ENCODE results near the gene CCDC146.
"Not testable (repeated sequence)": the region's sequence is repeated elsewhere in the genome, so short reads cannot be mapped to it uniquely, and the experiment has no call there.

Gene CCDC146

DNA sequence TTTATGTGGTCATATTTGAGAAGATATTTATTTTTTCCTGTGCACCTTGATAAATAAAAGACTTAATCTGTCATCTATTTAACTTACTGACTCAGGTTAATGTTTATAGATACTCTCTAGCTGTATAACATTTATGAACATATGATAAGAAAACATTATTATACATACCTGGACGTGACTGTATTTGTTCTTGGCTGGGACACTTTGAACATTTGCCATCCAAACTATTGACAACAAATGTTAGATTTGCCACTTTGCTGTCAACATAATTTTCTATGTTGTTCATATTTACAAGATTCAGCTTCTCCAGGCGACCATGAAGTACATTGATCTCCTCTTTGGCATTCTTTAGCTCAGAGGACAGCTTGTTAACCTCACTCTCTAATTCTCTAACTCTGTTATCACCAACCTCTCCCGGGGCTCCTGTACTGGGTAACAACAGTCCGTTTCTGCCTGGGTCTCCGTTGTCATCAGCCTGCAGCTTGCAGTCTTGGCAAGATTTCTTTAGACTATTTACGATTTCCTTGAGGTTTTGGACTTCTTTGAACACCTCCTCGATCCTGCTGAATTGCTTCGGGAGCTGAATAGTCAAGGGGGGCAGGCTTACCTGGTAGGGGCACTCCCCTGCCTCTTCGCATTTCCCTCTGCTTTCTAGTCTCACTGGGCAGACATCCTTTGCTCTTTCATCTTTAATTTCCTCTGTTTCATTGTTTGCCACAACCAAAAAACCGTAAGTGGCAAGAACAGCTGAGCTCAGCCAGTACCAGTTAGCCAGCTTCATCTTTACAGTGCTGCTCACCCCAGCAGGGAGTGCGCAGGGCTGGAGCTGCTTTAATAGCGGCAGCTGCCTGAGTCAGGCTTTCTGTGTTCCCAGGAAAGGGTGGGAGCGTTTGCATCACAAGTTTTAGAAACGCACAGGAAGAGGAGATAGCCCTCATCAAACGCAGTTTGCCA is 76.9 kb downstream of the CCDC146 start, which contains the start of gene FGL2:
TSS of gene FGL2 (minus strand) at position 807 of the 954 bp plus-strand sequence. CDS start at position 781, 26 bp downstream.
- no peak for DNase-seq (ENCODE audit: low read depth in 2 of 3, low spot score in 2 of 3)

DNA sequence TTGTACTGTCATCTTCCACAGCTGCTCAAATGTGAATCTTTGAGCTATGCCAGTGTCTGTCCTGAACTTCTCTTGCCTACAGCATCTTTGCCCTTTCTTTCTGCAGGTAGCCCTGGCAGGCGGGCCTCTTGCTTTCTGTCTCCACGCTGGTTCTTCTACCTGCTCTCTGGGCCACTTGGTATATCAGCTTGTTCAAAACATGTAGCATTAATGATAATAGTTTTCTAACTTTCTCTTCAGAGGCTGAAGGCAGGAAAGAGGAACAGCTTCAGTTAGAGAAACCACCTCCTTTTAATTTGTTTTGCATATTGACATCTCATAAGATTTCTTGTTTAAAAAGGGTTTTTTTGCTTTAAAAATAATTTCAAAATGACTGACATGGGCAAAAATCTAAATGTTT is 78.1 kb downstream of the CCDC146 start:
- no peak for DNase-seq (ENCODE audit: low read depth in 2 of 3, low spot score in 2 of 3)

DNA sequence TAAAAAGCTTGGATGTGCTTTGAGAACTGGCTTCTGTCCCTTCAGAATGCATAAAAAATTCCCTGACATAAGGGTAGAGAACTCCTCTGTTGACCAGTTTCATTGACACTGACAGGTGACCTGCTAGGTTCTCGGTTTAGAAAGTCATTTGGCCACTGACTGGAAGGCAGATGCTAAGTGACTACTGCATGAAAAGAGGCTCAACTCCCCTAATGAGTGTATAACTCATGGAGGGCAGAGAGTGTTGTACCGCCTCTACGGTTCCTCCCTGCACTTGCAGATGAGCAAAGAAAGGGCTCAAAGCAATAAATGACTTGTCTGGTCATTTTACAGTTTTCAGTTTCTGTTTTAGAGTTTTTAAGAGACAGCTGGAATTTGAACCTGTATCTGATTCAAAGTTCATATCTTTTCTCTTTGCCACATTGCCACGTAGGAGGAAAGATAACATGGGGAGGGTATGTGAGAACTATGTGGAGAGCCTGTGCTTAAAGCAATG is 80.1 kb downstream of the CCDC146 start:
- DNase-seq (ENCODE audit: low read depth in 2 of 3, low spot score in 2 of 3): no peak

DNA sequence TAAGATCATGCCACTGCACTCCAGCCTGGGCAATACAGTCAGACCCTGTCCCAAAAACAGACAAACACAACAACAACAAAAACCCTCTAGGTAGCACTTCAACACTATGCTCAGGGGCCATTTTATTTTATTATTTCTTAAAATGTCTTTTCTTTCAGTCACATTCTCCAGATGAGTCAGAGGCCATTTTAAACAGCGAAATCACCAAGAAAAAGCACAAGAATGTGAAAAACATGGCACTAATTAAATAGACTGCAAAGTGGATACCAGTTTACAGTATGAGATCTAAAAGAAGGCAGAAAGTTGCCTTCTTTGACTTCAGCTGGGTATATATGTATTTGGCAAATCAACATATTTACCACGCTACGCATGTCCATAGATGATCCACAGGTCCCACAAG is 83.3 kb downstream of the CCDC146 start:
- DNase-seq (ENCODE audit: low read depth in 2 of 3, low spot score in 2 of 3): no peak

DNA sequence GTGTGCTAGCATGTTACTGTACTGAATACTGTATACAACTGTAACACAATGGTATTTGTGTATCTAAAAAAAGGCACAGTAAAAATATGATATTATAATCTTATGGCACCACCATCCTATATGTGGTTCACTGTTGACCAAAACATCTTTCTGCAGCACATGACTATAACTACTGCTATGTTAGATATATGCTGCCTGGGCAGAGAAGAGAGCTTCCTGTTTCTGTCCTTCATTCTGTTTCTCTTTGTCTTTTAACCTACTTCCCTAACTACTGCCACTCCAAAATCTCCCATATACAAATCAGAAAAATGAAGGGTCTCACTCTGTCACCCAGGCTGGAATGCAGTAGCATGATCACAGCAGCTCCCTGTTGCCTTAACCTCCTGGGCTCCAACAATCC is 86.0 kb downstream of the CCDC146 start:
- no peak for DNase-seq (ENCODE audit: low read depth in 2 of 3, low spot score in 2 of 3)

DNA sequence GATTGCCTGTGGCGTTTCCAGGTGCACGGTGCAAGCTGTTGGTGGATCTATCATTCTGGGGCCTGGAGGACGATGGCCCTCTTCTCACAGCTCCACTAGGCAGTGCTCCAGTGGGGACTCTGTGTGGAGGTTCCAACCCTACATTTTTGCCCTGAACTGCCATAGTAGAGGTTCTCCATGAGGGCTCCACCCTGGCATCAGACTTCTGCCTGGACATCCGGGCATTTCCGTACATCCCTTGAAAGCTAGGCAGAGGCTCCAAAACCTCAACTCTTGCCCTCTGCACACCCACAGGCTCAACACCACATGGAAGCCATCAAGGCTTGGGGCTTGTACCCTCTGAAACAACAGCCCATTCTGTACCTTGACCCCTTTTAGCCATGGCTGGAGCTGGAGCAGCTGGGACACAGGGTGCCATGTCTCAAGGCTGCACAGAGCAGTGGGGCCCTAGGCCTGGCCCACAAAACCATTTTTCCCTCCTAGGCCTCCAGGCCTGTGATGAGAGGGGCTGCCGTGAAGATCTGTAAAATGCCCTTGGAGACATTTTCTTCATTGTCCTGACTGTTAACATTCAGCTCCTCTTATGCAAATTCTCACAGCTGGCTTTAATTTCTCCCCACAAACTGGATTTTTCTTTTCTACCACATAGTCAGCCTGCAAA is 87.2 kb downstream of the CCDC146 start:
- no peak for DNase-seq (ENCODE audit: low read depth in 2 of 3, low spot score in 2 of 3)

DNA sequence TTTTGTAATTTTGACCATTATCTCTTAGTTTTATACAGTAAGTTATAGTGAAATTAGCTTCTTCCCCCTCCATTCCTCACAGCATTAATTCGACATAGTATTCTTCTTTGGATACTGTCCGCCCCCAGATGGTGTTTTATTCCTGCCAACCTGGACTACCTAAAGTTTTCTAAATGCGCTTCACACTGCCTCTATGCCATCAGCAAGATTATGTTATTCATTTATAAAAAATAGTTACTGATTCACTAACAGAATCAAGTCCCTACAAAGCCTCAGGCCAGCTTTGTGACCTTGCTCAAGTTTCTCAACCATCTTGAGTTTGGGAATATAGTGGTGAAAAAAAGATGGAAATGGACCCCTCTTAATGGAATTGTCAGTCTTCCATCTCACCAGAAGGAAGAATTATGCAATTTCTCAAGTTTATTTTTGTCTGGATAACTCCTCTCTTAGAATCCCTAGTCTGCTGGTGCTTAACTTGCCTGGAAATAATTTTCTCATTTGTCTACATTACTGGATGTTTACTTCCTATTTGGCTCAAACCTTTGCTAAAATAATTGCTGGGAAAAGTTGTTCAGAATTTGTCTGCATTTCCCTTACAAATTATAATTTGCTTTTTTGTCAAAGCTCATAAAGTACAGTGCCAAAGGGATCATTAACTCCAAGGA is 93.9 kb downstream of the CCDC146 start:
- no peak for DNase-seq (ENCODE audit: low read depth in 2 of 3, low spot score in 2 of 3)

DNA sequence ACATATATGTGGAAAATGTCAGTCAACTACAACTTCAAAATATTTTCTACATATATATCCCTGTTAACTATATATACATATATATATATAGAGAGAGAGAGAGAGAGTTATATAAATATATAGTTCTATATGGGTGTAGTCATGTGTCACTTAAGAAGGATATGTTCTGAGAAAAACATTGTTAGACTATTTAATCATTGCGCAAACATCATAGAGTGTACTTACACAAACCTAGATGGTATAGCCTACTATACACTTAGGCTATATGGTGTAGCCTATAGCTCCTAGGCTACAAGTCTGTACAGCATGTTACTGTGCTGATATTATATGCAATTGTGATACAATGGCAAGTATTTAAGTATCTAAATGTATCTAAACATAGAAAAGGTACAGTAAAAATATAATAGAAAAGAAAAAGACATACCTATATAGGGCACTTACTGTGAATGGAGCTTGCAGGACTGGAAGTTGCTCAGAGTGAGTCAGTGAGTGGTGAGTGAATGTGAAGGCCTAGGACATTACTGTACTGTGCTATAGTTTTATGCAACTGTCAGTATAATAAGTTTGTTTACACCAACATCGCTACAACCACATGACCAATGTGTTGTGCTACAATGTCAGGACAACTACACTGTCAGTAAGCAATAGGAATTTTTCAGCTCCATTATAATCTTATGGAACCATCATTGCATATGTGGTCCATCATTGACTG is 95.2 kb downstream of the CCDC146 start:
- no peak for DNase-seq (ENCODE audit: low read depth in 2 of 3, low spot score in 2 of 3)

DNA sequence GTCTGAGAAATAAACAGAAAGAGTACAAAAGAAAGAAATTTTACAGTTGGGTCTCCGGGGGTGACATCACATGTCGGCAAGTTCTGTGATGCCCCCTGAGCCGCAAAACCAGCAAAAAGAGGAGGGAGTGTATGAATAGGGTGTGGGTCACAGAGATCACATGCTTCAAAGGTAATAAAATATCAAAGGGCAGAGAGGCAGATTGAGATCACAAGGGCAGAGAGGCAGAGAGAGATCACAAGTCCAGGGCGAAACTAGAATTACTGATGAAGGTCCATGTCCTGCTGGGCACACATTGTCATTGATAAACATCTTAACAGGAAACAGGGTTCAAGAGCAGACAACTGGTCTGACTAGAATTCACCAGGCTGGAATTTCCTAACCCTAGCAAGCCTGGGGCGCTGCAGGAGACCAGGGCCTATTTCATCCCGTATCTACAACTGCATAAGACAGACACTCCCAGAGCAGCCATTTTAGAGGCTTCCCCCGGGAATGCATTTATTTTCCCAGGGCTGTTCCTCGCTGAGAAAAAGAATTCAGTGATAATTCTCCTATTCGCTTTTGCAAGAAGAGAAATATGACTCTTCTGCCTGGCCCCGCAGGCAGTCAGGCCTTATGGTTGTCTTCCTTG is 97.4 kb downstream of the CCDC146 start:
- not testable (repeated sequence) for DNase-seq (ENCODE audit: low read depth in 2 of 3, low spot score in 2 of 3)

DNA sequence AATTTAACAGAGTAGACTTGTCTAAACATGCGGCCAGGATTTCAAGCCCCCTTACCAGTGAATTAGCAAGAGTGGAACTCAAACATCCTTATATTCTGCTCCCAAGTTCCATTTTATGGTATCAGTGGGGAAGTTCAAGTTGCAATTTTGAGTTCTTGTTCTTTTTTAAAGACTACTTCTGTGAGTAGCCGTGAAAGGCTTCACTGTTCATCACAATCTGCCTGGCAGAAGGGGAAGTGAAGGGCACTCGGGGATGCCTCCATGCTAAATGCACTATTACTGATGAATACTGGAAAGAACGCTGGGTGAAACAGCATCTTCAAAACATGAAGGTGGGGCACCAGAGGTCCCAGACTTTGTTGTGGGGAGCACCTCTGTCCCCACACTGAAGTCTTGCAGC is 99.7 kb downstream of the CCDC146 start:
- no peak for DNase-seq (ENCODE audit: low read depth in 2 of 3, low spot score in 2 of 3)

DNA sequence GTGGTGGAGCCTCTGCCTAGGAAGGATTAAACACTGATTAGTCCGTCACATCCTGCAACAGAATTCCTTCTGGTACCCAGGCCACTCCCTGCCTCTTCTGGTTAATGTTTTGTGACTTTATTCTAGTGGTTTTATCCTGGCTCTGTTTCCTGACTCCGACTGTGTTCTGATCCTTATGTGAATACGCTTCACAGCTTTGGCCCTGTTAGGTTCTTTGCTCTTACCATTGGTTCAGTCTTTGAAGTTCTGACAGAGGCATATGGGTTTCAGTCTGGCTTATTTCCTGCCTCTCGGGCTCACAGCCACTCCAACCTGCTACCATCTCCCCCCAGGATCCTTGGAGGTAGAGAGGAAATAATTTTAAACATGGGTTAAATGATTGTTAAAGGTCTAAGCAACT is 100.4 kb downstream of the CCDC146 start:
- DNase-seq (ENCODE audit: low read depth in 2 of 3, low spot score in 2 of 3): no peak

DNA sequence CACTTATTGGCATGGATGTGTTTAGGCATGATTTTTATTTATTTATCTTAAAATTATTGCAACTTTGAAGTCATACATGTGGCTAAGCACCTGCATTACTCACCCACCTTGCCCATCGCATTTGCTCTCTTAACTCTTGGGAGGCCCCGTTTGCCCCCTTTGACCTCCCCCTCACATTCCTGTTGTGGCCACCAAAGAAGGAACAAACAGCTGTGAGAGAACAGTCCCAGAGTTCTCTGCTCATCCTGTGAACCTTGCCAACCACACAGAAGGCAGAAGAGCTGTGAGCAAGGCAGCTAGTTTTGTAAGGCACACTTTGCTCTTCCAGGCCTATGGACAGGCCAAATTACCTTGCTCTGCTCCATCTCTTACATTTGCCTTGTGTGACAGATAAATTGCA is 100.8 kb downstream of the CCDC146 start:
- DNase-seq (ENCODE audit: low read depth in 2 of 3, low spot score in 2 of 3): no peak

DNA sequence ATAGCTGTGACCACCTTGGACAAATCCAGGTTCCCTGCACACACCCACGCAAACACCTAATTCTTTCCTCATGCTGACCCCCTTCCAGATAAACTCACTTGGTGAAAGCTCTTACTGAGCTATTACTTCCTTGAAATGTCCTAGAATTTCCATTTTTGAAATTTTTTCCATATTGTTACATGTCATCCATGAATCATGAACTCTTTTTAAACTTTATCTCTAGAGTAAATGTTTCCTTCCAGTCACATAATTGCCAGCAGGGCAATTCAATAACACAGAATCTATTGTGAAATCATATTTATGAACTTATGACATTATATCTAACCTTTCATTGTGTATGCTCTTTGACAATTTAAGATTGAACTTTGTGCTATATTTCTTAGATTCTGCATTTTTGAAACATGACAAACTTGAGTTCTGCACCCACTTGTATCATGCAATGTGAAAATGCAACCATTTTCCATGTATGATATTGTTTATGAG is 104.0 kb downstream of the CCDC146 start:
- DNase-seq (ENCODE audit: low read depth in 2 of 3, low spot score in 2 of 3): no peak

DNA sequence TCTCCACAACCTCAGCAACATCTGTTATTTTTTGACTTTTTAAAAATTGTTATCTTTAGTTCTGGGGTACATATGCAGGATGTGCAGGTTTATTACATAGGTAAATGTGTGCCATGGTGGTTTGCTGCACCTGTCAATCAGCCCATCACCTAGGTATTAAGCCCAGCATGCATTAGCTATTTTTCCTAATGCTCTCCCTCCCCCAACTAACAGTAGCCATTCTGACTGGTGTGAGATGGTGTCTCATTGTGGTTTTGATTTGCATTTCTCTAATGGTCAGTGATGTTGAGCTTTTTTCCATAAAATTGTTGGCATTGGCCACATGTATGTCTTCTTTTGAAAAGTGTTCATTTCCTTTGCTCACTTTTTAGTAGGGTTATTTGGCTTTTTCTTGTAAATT is 106.4 kb downstream of the CCDC146 start:
- DNase-seq (ENCODE audit: low read depth in 2 of 3, low spot score in 2 of 3): not testable (repeated sequence)

DNA sequence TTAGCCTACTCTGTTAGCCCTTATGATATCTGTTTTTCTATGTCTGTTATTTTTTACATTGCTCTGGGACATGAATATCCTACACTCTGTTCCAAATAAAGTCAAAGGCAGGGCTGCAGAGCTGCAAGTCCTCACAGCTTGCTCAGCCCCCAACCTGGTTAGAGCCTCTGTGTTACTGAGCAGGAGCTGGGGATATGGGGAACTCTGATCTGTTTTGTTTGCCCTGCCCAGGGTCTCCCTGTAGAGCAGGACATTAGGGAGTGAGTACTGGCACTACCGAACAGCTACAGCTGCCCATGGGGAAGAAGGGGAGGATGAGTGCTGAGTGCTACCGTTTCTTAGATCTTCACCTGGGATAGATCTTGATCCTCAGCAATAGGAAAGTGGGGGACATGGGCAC is 110.1 kb downstream of the CCDC146 start:
- no peak for DNase-seq (ENCODE audit: low read depth in 2 of 3, low spot score in 2 of 3)

DNA sequence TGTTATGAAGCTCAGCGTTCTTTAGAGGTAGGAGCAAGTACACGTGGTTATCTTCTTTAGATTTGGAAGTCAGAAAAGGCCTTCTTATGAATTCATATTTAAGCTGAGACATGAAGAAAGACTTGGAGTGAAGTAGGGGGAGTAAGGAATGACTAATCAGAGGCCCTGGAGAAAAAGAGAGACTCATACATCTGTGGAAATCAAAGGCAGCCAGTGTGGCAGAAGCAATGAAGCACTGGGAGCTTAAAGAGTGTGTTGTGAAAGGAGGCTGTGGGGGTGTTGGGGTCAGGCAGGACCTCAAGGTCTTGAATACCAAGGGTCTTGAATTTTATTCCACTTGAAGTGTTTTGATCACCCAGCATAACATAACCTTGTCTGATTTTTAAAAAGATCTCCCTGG is 112.9 kb downstream of the CCDC146 start:
- no peak for DNase-seq (ENCODE audit: low read depth in 2 of 3, low spot score in 2 of 3)

DNA sequence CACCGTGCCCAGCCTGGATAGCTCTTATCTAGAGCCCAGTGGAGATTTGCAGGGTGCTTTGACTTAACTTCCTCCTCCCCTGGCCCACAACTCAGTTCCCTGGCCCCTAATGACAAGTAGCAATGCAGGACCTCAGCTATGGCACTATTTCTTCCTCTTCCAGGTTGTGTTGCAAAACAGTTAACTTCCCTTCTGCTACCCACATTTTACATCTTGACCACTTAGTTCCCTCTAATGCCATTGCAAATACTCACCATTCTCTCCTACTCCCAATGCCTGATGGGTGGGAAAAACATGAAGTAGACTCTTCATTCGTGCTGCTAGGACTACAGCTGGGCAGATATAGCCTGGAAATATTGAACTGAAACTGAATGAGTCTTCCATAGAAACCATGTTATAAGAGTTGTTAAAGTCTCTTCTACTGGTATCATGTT is 116.3 kb downstream of the CCDC146 start:
- DNase-seq (ENCODE audit: low read depth in 2 of 3, low spot score in 2 of 3): no peak

DNA sequence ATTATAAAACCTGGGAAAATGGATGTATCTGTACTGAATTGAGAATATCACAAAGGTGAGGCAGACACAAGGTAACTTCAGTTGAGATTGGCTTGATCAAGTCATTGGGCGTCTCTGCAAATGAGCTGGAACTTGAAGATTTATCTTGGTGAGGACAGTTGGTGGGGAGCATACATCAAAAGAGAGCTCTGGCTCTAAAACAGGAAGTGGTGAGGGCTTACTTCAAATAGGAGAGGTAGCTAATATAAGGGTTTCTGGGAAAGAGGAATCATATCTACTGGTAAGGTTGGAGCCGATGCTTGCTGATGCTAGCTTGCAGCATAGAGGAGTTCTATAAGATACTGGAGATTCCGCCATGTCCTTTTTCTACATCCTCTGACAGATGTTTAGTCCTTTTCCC is 117.1 kb downstream of the CCDC146 start:
- no peak for DNase-seq (ENCODE audit: low read depth in 2 of 3, low spot score in 2 of 3)

DNA sequence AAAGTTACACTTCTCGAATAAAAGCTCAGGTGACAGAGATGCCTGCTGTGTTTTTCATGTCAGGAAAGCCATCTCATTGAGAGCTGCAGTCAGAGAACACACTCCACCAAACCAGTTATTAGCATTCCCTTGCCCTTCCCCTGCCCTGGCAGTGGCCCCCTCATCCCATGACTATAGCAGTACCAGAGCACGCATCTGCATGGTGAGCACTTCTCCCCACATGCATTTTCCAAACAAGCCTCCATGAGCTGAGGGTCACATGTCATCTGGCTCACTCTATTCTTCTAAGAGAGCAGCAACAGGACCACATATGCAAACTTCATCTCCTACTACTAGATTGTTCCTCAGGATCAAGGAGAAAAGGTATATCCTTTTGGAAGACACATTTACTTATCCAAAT is 119.7 kb downstream of the CCDC146 start:
- no peak for DNase-seq (ENCODE audit: low read depth in 2 of 3, low spot score in 2 of 3)

DNA sequence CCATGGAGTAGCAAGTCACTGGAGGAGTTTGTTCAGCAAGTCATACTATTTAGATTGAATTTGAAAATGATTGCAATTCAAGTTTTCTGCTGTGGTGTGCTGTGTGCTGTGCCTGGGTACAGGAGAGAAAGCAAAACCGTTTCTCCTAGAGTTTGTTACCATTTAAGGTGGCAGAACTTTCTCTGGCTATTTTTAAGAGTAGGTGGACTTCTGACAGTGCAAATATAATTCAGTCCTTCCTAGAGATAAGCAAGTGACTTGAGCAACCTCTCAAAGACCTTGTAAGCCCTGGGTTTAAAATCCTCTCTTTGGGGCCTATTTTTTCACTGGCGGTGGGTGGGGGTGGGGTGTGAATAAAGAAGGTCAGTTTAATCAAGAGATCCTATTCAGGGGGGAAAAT is 120.1 kb downstream of the CCDC146 start:
- no peak for DNase-seq (ENCODE audit: low read depth in 2 of 3, low spot score in 2 of 3)
